HG02943 (cell line): Measurements from ENCODE around the gene NFS1.
"Not testable (repeated sequence)": the region's sequence is repeated elsewhere in the genome, so short reads cannot be mapped to it uniquely, and the experiment has no call there.

Source experiments
- ATAC-seq: cut with Tn5 transposase; IDR thresholded peaks from one replicate; pipeline ENCODE4 v1.9.1; 2021; ENCODE audit warnings: mild to moderate bottlenecking, low read depth, moderate library complexity; ENCODE audit not compliant: unreplicated experiment

The NFS1 gene

GRCh38 chr20:35699127-35699956 is at the start of gene NFS1, which contains the start of gene ROMO1:
NFS1 (minus strand) TSS chr20:35699352; CDS start chr20:35699288, 64 bp downstream.
ROMO1 (plus strand) TSS chr20:35699405; CDS start chr20:35699633, 228 bp downstream.
- peak; percentile 62 for ATAC-seq

GRCh38 chr20:35744492-35744841 is 45.3 kb upstream of the NFS1 start:
- ATAC-seq, result not testable (repeated sequence)

GRCh38 chr20:35743693-35744491 is 44.7 kb upstream of the NFS1 start:
- ATAC-seq, result no peak

- ATAC-seq, result no peak
Observed at GRCh38 chr20:35742741-35743523, 43.8 kb upstream of the NFS1 start.

- peak; percentile 86 for ATAC-seq
Observed at GRCh38 chr20:35741892-35742740, 43.0 kb upstream of the NFS1 start, which contains the start of gene RBM39. RBM39 (minus strand) TSS chr20:35742260; CDS start chr20:35740874, 1,386 bp downstream.

GRCh38 chr20:35739294-35740163 is 40.4 kb upstream of the NFS1 start:
- ATAC-seq, result no peak

GRCh38 chr20:35738410-35739179 is 39.4 kb upstream of the NFS1 start:
- ATAC-seq, result no peak

- ATAC-seq, result no peak
Observed at GRCh38 chr20:35737865-35738333, 38.7 kb upstream of the NFS1 start.

GRCh38 chr20:35735826-35736470 is 36.8 kb upstream of the NFS1 start:
- ATAC-seq, result no peak

GRCh38 chr20:35734777-35735649 is 35.9 kb upstream of the NFS1 start:
- ATAC-seq, result no peak

- no peak for ATAC-seq
Observed at GRCh38 chr20:35734374-35734773, 35.2 kb upstream of the NFS1 start.

- ATAC-seq, result no peak
Observed at GRCh38 chr20:35732644-35732982, 33.5 kb upstream of the NFS1 start.

GRCh38 chr20:35731862-35732643 is 32.9 kb upstream of the NFS1 start:
- ATAC-seq, result no peak

- ATAC-seq, result no peak
Observed at GRCh38 chr20:35731469-35731788, 32.3 kb upstream of the NFS1 start.

GRCh38 chr20:35730583-35731468 is 31.7 kb upstream of the NFS1 start:
- ATAC-seq, result no peak
